Anterior cingulate cortex (tissue), 58 donors: ENCODE results near the gene IPPK.

ENCODE experiments used
- DNase-seq, 58 donors: peaks; one replicate each; lab custom pipeline; 2025; lab: John Stamatoyannopoulos, UW

IPPK gene

DNA sequence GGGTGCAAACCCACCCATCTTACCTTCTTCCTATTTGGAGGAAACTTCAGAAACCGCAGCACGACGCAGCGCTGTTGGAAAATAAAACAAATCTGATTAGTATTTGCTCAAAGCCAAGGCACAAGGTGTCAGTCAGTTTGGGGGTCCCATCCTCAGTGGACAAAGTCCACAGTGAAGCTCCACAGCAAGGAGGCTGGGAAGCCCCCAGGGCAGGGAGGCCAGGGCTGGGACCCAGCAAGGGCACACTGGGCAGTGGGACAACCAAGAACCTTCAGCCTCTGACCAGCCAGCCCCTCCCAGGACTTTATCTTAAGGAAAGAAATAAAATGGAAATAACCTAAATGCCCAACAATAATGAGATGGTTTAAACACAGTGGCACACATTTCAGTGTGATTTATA lies 11.3 kb downstream of the IPPK start:
- DNase-seq: no peak

DNA sequence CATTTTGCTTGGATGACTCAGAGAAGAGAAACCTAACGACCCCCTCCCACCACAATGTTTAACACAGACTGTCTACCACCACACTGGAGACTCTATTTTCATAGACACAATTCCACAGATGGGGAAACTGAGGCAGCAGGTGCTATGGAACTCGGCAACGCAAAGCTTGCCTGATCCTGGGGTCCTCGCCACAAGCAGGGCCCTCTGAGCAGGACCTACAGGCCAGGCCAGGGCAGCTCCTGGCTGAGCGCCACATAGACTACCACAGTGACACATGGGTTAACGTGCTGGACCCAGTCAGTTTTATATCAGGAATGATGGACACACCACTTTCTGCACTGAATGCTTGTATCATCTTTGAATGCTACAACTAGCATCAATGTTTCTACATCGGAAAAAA lies 11.8 kb downstream of the IPPK start:
- no peak for DNase-seq

DNA sequence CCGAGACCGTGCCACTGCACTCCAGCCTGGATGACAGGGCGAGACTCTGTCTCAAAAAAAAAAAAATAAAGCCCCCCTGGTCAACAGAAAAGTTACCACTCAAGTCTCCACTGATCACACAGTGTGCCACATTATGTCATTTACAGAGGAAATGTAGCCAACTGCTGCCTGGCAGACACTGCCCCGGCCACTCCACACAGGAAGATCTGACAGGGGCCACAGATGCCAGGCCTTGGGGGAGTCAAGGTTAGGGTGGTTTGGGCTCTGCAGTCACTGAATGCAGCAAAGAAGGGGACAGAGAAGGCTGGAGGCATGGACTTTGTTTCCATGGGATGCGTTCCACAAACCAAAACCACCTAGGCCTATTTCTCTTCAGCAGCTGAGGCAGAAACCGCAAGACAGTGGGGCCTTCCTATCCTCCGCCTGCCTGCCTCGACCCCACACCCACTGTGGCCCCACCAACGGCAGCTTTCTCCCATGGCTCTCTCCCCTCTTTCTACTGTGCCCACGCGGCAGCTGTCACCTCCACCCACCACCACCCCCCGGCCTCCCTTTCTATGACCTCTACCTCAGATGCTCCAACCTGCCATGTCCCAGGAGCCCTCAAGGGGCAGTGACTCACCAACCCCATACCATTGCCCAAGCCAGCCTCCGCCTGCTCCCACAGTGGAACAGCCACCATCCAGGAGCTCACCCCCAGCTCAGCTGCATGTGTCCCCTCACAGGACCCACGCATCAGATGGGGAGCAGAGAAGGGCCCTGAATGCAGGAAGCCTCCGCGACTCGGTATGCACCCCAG lies 12.4 kb downstream of the IPPK start:
- DNase-seq: no peak

DNA sequence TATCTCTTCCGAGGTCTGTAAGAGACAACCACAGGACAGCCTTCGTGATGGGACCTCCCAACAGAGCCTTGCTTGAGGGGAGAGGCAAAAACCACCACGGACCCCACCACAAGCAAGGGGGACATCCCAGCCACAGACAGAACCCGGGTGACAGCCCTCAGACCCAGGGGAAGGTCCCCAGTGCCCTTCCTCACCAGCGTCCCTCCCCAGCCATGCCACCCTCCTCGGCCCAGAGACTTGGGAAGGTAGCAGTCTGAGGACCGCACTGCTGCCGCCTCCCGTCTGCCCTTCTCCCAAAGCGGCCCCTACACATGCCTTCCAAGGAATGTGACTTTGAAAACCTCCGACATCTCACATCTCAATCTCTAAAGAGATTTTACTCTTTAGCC lies 13.4 kb downstream of the IPPK start:
- no peak for DNase-seq

DNA sequence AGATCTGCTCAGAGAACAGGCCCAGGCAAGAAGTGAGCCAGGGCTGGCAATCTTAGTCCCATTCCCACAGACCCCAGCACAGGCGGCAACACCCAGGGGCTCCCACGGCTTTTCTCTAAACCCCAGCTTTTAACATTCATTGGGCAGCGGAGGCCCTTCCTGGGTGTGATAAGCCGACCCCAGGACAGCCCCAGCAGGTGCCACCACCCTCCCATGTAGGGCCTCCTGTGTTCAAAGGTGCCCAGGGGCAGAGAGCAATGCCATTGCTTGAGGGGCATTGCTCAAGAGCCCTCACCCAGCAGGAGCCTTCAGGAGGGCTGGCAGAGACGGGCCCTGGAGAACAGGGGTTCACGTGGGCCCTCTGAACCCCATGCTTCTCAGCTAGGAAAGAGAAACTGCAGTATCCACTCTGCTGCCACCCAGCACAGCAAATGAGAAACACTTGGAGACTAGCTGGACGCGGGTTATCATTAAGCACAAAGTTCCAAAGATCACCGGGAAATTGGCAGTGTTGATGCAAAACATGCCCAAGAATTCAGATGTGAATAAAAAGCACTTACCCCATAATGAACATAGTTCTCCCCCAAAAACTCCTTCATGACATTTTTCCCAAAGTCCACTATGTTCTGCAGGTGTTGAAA lies 13.9 kb downstream of the IPPK start:
- no peak for DNase-seq

DNA sequence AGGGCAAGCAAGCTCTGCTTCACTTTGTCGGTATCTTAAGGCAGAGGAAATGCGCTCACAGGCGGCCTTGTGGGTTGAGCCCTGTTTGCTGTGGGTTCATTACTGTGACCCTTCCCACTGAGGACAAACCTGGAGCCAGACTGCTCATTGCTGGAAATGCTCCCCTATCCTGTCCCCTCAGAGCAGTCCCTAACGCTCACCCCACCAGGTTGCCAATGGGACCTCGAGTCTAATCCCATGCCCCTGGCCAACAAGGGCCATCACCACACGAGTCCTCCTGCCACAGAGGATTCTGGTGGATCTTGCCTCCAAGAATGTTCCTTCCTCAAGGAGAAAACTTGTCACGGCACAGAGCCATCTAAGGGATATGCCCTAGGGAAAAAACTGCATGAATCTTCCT lies 14.6 kb downstream of the IPPK start:
- DNase-seq: no peak

DNA sequence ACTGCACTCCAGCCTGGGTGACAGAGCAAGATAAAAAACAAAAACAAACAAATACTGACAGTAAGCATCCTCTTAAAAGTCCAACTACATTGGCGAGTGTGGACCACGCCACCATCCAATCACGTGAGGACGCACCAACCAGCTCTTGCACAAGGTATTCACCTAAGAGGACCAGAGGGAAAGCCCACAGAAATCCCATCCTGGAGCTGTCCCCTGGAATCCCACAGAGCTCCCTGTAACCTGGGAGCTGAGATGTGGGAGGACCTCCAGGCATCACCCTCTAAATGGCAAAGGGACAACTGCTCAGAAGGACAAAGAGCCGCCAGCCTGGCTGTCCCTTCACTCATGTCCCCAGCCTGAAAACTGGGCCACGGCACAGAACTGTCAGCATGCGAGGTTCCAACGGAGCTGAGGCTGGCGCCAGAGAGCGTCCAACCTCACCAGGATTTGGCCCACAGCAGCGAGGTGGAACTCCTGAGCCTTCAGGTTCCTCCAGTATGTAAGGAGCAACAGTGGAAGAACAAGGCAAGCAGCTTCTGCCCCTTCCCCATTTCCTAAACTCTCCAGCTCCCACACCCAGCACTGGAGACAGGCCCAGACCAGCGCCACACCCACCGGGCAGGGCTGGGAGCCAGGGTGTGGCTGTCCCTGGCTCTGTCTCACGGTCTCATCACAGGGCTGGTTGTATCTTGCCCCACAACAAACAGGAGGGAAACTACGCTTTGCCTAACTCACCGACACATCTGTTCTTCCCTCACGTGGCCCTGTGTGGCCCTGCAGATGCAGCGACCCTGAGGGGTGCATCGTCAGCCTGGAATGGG lies 15.2 kb downstream of the IPPK start:
- no peak for DNase-seq

DNA sequence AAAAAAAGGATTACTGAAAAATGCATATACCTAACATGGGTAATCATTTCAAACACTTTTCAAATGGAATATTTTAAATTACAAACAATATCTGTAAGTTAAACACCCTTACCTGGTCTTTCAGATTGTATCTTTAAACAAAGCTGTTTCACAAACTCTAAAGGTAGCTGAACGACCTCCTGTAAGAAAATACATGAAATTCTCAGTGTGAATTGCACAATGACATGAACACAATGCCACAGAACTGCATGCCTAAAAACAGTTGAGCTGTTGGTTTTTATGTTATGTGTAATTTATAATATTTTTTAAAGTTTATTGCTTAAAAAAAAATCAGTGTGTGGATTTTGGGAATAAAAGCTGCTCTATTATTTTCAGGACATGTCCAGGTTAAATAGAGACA lies 17.5 kb downstream of the IPPK start:
- DNase-seq: no peak

DNA sequence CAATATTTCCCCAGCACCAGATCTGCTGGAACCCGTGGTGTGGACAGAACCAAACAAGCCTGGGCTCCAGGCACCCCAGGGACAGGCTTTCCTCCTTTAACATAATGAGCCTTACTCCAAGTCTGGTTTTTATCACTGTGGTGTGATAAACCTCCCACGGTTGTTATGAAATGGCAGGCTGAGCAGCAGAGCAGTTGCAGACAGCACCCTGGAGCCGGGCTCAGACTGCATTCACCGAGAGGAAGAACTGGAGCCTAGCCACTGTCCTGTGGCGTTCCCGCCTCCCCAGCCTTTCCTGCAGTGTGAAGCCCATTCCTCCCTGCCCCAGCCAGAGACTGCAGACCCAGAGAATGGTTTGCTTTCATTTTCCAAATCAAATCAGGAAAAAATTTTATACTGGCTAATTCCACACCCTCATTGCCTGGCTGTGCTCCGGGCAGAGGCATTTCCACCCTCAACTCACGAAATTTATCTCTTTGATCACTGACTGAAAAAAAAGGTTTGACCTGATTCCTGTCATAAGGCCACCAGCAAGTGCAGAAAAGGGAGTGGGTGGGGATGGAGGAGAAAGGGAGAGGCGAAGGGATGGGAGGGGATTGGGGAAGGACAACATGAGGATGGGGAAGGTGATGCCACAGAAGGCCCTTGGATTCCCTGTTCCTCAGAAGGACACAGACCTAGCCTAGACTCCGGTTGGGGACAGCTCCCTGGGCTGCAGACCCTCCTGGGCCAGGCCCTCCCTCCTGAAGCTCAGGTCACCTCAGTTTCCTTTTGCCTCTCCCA lies 18.9 kb downstream of the IPPK start:
- peak in 8 of 58 donors; percentile 3 to 52 (median 14) for DNase-seq

DNA sequence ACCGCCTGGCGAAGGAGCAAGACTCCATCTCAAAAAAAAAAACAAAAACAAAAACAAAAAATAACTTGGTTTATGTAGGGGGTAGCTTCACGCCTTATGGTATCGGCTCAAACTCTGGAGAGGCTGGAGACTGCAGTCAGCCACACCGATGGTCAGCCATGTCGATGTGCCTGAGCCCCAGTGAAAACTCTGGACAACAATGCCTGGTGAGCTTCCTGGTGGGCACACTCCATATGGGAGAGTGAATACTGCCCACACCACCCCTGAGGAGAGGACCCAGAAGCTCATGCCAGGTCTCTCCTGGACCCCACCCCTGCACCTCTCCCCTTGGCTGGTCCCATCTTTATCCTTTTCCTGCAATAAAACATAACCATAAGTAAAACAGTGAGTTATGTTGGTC lies 19.6 kb downstream of the IPPK start:
- no peak for DNase-seq

DNA sequence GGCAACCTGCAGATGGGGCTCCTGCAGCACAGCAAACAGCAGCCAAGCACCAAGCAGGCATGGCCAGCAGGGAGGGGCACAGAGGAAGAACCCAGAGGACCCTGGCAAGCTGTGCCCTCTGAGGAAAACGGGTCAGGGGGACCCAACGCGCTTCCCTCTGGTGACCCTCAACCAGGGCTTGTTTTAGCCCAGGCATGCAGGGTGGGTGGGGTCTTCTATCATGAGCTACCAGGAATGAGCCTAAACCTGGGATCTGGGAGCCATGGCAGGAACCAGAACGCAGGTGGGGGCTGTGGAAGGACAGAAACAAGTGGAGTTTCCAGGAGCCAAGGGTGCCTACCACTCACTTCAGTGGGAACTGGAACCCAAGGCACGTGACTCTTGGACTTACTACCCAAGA lies 20.9 kb downstream of the IPPK start:
- DNase-seq: no peak

DNA sequence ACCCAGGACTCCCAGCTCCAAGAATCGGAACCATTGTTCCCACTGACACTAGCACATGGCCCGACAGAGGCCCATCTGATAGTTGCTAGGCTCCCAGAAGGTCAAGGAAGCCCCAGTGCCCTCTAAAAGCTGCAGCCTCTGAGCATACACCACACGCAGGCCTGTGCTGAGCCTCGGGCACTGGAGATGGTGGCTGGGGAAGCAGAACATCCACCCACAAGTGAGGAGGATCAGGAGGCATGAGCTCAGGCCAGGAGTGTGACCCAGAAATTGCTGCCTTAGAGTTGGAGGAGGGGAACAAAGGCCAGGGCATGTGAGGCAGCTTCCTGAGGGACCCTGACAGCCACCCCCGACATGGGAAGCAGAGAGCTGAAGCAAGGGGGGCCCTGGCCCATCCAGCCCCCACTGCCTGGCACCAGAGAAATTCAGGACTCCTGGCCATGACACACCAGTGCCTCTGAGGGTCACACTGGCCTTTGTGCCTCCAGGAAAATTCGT lies 21.4 kb downstream of the IPPK start:
- DNase-seq: peak in 1 of 58 donors; percentile 24

DNA sequence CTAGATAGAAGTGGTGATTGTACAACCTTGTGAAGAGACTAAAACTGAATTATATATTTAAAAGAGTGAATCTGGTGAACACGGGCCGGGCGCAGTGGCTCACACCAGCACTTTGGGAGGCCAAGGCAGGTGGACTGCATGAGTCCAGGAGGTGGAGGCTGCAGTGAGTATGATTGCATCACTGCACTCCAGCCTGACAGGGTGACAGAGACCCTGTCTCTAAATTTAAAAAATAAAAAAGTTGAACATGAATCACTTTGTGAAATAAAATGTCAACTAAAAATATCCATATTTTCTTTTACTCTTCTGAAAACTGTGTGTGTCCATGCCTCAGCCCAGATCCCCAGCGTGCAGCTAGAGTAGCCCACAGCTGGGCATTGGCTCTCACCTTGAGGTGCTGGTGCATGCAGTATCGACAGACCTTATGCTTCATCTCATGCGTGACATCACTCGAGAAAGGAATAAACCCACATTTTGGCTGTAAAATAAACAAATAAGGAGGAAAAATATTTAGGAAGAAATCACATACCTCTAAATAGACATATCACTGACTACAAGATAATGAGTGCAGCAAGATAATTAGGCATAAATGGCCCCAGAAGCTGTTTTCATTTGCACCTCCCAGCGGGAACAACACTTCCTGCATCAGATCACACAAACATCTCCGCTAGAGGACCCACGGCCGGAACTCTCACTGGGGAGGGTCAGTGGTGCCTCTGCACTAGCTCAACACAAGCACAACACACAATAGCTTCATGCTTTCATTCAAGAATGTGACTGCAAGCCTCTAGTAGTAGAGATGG lies 22.1 kb downstream of the IPPK start:
- DNase-seq: no peak

DNA sequence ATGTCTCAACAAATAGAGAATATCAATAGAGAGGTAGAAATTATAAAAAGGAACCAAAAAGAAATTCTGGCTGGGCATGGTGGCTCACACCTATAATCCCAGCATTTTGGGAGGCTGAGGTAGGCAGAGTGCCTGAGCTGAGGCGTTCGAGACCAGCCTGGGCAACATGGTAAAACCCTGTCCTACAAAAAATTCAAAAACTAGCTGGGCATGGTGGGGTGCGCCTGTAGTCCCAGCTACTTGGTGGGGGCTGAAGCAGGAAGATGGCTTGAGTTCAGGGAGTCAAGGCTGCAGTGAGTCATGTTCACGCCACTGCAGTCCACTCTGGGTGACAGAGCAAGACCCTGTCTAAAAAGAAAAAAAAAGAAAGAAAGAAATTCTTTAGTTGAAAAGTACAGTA lies 24.9 kb downstream of the IPPK start:
- no peak for DNase-seq

DNA sequence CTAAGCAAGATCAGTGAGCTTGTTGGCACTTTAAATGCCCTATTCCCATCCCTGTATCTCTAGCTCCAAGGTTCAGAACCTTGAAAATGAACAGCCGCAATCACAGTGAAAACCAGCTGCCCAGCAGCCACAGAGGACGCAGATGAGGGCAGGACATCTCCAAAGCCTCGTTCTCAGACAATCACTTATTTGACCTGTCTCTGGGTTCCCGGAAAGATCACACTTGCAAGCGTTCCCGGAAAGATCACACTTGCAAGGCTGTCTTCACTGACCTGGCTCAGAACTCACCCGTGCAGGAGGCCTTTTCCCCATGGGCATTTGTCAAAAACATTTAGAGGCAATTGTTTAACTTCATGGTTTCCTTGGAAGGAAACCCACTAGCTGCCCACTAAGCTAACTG lies 25.7 kb downstream of the IPPK start:
- no peak for DNase-seq

DNA sequence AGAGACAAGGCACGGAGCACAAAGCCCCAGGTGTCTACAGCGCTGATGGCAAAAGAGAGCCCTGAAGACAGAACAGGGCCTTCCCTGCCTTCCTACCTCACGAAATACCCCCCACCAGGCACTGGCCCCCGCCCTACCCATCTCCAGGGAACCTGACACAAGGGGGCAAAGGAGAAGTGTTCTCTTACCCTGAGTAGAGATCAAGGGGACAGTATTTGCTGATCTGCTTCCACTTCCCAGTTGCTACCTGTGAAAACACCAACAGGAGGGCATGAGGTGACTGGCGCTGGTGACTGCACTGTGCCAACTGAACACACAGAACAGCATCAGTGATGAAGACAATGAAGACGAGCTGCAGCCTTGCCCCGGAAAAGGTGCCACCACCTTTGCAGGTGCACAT lies 27.4 kb downstream of the IPPK start:
- no peak for DNase-seq

DNA sequence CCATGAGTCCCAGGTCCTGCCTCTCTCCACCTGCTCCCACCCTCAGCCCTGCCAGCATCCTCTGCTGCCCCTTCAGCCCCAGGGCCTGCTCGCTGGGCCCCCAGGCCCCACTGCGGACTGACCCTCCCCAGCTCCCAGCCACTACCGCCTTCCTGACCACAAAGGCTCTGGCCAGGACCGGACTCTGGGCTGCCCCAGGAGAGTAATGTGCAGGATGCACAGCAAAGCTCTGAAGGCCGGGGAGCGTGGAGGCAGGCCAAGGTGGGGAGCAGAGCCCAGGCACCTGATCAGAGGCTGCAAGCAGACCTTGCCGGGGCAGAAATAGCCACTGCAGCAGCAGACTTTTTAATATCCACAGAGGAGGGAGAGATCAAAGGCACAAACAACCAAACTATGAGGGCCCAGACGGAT lies 27.9 kb downstream of the IPPK start:
- DNase-seq: no peak

DNA sequence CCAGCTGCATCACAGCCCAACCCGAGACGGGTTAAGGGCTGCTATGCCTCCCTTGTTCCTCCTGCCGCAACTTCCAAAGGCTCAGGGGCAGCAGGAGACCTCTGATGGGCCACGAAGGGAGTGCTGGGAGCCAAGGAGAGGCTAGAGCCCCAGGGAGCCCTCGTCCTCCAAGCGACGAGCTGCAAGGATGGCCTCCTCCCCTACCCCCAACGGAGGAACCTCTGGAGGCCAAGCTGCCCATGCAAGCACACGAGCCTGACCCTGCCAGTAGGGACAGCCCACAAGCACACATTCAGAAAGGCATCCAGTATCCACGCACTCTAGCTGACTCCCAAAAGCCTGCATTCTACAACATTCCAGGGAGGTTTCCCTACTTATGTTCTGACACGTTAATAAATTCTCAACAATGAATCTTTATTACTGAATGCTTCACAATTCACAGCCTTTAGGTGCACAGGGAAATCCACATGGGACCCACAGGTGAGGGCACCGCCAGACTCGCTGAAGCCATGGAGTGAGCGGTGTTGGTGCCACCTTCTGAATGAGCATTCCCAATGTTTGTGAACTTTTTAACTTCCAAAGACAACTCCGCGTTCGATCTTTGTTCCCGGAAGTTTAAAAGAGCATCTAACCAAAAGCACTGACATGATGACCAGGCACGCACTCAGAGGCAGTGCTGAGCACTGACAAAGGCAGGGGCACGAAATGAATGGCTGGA lies 28.7 kb downstream of the IPPK start:
- DNase-seq: no peak
